Stimulated activated CD8-positive, alpha-beta memory T cell treated with anti-CD3 and anti-CD28 coated beads, Interleukin-12 subunit alpha, Interleukin-12 subunit beta, amount 100 ng/mL, for 24 hours (primary cell): ENCODE data around the gene NKAPL.

Experiments used
- DNase-seq: peaks from one replicate; pipeline ENCODE4 v3.0.0-alpha.2; 2020; ENCODE audit errors: extremely low read depth

NKAPL gene

DNA sequence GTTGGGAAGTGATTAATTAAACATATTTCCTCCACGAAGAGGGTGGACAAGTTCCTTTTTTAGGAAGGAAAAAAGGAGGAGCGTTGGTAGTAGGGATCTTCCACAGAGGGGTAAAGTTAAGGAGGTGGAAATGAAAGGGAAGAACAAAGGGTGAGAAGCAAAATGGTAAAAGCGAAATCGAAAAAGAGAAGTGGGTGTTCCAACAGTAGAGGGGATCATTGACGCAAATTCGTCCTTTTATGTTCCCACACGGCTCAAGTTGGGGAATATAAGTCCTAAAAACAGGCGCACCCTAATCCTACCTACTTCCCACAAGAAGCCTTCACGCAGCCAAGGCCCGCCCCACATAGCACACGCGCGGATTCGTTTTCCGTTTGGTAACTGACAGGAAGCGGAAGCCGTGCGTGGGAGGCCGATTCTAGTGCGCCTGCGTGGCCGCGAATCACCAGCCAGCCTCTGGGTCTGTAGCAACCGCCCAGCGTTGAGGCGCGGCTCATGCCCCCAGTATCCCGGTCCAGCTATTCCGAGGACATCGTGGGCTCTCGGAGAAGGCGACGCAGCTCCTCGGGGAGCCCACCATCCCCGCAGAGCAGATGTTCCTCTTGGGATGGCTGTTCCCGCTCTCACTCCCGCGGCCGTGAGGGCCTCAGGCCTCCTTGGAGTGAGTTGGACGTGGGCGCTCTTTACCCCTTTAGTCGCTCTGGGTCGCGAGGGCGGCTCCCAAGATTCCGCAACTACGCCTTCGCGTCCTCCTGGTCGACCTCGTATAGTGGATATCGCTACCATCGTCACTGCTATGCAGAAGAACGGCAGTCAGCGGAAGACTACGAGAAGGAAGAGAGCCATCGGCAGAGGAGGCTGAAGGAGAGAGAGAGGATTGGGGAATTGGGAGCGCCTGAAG lies at the start of gene NKAPL:
TSS of gene NKAPL (plus strand) at position 421 of the 901 bp plus-strand sequence. CDS start at position 496, 75 bp downstream.
- DNase-seq: no peak

DNA sequence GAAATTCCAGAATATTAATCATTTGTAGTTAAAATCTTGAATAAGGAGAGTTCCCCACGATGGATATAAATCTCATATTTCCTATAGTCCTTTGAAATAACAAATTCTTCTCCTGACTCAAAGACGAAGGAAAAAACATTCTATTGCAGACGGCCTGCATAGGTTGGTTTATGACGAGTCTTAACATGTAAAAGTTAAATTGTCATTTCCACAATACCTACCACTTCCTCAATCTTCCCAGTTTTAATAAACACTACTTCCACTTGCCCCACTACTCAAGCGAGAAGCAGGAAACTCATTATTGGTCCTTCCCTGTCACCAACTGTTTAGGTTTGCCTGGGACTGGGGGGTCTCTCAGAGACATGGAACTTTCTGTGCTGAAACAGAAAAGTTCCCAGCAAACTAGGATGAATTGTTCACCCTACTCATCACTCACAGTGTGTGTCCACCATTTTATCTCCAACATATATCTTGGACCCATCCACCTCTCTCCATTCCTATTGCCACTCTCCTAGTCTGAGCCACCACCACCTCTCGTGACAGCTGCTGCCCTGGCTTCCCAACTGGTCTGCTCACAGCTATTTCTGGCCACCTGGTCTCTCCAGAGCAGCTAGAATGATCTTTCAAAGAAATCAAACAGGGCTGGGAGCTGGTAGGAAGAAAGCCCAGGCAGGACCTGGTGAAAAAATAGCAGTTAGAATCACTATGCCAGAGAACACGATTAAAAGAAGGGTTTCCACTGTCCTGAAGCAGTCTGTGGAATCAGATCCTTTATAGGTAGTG lies 49.2 kb upstream of the NKAPL start:
- no peak for DNase-seq

DNA sequence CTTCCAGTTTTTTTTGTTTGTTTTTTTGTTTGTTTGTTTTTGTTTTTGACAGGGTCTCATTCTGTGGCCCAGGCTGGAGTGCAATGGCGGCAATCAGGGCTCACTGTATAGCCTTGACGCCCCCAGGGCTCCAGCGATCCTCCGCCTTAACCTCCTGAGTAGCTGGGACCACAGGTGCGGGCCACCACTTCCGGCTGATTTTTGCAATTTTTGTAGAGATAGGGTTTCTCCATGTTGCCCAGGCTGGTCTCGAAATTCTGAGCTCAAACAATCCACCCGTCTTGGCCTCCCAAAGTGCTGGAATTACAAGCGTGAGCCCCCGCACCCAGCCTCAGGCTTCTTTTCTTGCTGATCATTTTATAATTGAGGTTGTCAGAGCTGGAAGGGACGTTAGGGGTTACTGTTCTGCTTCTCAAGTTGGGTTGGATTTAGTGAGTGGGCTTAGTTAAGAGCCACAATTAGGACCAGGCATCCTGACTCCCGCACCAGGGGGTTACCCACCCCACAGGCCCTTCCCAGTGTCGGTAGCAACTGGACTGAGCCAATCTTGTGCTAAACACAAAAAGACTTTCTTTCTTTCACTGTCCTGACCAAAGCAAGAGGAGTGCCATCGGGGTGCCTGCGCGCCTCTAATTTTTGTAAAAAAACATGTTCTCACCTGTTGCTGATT lies 47.1 kb upstream of the NKAPL start:
- no peak for DNase-seq

DNA sequence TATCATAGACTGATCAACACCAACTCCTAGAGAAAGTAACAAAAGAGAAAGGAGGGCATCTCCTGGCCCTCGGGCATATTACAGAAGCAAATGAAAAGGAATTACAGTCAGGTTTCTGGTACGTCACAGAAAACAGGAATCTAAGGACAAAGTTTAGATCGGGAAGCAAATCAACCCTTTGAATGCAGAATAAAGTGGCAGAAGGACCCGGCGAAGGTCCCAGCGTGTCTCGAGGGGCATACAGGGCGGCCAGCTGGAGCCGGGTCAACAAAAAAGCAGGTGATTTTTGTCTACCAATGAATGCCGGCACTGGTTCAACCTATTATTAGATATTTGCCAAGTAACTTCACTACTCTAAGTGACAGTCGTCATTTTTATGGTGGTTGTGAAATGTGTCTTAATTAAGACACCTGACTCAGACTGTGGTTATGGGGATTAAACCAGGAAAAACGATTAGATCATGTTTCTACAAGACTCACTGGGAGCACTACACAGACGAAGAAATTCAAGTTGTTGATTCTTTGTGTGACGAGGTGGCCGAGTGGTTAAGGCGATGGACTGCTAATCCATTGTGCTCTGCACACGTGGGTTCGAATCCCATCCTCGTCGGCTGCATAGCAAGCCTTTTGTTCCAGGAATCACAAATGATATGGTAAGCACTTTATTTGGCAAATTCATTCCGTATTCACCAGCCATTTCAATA lies 46.4 kb upstream of the NKAPL start:
- no peak for DNase-seq

DNA sequence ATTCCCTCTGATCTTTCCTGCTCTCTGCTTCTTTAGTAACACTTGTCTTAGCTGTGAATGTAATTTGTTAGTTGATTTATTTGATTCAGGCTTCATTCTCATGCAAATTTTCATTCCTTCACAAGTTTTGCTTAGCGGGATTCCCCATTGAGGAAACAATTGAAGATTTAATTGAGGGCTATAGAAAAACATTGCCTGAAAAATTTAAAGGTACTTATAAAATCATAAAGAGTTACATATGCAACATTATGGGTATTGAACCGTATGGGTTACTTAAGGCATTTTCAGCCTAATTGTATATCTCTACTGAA lies 45.9 kb upstream of the NKAPL start:
- DNase-seq: no peak

DNA sequence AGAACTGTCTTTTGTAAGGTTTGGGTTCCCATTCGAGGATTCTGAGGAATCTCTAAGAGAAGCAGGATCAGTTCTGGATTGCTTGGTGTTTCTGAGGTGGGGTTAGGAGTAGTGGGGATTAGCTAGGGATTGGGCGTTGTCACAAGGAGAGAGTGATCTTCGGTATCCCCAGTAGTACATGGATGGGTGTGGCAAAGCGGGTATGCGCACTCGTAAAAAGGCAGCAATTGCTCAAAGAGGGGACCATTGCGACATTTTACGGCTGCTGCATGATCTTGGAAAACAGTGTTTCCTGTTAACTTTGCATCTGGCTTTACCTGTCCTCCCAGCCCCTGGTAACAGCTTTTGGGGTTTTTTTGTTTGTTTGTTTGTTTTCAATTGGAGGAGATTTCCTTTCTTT lies 43.7 kb upstream of the NKAPL start:
- no peak for DNase-seq

DNA sequence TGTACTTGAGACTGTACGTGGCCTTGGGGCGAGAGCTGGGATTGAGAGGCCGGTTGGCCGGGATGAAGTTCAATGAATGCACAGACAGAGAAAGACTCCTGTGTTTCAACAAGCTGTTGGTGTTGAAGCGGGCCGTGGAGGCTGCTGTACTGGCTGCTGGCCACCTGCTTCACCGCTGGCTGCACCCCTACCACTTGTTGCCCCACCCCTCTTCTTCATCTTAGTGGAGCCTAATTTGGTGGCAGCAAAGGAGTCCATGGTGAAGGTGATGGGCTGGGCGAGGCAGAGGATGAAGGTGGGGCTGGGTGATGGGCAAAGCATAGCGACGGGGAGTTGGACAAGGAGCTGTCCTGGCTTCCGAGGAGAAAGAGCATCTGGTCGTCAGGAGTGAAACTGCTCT lies 41.2 kb upstream of the NKAPL start:
- no peak for DNase-seq

DNA sequence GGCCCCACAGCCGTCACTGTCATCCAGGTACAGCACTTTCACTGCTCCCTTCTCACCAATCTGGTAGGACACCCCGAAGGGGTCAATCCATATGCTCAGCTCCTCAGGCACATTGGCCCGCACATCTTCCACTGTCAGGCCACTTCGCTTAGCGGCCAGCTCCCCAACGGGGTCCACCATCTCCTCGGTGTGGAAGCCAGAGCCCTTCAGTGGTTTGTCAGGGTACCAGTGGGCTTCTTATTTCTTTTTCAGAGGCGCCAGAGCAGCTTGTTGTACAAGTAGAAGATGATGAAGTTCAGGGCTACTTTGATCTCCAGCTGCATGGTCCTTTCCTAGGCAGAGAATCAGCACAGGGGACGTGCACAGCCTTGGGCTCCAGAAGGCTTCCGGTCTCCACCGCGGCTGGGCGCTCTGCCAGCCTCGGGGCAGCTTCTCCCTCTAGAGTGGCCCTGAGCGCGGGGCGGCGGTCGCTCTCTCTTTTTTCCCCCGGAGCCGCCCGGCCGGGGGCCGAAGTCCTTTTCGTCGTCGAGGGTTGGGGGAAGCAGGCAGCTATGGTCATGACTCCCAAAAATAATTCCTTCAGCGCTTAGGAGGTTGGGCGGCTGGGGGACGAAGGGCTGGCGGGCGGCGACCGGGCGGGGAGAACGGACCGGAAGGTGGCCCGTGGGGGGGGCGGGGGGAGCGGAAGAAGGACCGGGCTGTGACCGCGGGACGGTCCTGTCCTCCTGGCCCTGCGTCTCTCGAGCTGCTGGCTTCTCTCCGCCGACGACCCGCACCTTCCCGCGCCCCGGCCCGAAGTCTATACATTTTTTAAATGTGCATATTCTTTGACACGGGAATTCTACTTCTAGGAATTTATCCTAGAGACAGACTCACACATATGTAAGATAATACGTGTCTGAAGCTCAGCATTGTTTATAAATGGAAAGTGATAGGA lies 40.5 kb upstream of the NKAPL start:
- no peak for DNase-seq

DNA sequence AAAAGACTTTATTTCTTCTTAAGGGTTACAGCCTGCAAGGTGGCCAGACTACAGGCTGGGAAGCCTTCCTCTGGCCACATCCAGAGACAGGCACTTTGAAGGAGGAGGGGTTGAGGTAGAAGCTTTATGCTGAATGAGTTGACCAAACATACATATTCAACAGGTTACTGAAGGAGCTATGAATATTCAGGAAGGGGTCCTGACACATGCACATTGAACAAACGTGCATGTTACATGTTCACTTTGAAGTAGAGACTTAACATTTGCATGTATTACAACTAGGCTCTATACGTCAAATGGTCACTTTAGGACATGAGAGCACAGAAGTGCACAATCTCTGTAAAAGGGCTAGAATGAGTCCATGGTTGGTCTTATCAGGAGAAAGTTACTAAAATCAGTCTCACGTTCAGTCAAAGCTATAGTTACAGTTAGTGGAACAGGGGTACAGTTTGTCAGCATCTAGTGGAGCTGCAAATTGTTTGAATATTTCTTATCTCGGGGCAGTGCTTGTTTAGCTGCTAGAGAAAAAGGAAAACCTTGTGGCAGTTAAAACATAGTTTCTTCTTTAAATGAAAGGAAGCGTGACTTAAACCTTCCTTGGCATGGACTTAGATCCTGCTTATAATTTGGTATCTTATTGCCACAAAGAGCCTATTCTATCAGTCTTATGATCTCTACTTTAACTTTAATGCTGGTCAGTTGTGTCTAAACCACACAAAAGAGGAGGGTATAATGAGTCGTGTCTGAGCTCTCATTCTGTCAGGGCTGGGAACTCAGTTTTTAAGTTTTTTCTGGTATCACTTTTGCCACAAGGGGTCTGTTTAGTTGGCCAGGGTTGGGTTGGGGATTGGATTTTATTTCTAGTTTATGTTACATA lies 38.6 kb upstream of the NKAPL start:
- DNase-seq: no peak

DNA sequence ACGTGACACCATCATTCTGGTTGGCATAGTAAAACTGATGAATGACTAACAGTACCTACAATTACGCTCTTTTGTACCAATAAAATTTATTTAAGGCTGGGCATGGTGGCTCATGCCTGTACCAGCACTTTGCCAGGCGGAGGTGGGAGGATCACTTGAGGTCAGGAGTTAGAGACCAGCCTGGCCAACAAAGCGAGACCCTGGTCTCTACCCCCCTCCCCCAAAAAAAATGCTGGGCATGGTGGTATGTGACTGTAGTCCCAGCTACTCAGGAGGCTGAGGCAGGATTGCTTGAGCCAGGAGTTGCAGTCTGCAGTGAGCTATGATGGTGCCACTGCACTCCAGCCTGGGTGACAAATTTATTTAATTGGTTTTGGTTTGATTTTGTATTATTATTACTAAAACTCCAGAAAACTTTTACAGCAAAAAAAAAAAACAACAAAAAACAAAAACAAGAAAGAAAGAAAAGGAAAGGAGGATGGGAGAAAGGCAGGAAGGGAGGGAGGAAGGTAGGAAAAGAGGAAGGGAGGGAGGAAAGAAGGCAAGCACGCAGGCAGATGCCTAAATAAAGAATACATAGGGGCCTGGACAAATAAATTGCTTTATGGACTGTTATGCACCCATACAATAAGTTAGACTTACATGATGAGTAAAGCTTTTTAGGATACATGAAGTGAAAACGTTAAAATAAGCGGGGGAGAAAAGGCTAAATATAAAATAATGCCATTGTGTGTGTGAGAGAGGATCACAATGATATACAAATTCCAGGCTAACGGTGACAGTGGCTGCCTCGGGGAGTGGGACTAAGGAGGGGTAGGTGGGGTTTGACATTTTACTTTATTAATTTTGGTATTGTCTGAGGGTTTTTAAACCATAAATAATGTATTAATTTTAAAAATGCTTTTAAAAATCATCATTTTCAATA lies 34.7 kb upstream of the NKAPL start:
- DNase-seq: no peak

DNA sequence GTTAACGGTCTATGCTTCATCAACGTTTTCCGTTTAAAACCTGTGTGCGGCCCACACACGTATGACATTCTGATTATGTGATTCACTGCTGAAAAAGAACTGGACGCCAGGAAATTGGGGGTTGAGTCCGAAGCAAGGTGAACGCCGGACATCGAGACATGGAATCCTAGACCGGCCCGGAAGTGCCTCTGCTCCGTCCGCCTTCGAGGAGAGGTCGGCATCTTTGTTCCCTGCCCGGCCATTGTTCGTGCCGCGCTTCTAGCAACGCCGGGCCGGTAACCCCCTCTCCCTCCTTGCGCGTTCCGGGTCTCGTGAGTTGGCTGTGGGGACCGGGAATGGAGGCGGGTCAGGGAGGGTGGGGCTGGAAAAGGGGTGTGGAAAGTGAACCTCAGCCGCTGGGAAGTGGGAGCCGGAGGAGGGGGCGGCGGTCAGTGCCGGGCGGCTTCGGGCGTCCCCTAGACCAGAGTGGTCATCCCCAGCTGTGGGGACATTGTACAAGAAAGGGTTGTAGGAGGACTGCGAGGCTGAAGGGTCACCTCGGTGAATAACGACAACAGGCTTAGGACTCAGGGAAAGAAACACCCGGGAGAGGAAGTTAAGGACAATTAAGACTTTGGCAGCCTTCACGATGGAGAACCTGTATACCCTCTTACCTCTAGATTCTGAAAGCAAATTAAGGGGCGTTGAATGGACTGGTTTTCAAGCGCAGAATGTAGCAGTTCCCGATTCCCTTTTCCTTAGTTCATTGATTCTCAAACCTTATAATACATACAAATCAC lies 33.9 kb upstream of the NKAPL start, which contains the start of gene ZSCAN9:
TSS of gene ZSCAN9 (plus strand) at position 220 of the 779 bp plus-strand sequence. CDS start 1,810 bp downstream, outside the sequence.
- no peak for DNase-seq

DNA sequence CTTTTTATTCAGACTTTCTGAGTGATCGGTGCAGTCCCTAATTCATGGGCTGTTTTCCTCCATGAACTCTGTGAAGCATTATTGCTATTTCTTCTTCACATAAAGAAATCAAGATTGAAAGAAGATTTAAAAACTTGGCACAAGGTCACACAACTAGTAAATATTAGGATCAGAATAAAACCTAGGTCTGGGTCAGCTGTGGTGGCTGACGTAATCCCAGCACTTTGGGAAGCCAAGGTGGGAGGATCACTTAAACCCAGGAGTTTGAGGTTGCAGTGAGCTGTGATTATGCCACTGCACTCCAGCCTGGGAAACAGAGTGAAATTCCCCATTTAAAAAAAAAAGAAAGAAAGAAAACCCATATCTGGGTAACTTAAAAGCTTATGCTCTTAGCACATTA lies 32.6 kb upstream of the NKAPL start:
- DNase-seq: no peak

DNA sequence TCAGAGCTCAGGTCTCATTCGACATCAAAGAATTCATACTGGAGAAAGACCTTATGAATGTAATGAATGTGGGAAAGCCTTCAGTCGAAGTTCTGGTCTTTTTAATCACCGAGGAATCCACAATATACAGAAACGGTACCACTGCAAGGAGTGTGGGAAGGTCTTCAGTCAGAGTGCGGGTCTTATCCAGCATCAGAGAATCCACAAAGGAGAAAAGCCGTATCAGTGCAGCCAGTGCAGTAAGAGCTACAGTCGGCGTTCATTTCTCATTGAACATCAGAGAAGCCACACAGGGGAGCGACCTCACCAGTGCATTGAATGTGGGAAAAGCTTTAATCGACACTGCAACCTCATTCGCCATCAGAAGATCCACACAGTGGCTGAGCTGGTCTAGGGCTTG lies 26.3 kb upstream of the NKAPL start:
- DNase-seq: no peak

DNA sequence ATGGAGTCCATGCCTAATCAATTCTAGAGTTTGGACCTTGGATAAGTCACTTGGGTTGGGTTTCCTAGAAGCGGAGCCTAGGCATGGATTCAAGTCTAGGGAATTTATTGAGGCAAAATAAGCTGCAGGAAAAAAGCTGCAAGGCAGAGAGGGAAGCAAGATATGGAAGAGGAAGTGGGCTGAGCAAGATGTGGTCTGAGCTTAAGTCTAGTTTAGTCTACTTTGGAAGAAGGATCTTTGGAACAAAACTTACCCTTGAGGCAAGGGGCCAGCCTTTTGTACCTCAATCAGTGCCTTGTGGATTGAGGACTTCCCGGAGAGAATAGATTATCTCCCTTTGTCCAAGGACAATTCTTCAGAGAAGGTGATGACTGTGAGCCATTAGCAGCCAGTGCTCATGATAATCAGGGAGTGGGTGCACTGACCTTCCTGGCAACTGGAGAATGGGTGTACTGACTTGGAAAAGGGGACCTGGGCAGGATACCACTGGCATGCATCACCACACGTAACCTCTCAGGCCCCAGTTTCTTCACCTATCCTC lies 23.1 kb upstream of the NKAPL start:
- no peak for DNase-seq

DNA sequence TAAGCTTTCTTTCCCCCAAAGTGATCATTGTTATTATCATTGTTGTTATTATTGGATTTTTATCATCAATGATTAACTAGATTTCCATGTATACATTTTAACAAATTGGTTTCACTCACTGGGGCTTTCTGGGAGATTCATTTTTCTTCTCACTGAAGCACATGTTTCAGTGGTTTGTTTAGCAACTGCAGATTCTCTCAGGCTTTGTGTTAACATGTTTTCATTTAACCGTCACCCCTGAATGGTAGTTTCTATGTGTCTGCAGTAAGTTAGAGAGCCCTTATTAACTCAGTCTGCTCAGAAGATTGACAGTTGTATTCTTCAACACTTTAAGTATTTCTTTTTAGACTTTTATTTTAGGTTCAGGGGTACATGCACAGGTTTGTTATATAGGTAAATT lies 19.5 kb upstream of the NKAPL start:
- no peak for DNase-seq

DNA sequence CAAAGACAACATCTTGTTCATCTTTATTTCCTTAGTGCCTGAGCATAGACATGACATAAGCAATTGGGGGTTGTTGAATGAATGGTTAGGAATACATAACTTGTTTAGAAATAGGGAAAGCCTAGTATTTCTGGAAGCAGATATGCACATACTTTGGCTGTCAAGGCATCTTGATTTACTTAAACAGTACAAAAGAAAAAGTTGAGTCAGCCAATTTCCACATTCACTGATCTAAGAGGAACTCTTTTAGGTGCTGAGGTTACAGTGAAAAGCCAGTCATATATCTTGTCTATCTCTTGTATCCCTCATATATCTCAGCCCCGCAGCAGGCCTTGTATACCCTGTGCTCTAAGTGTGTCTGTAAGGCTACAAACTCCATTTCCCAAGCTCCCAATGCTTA lies 18.6 kb upstream of the NKAPL start:
- DNase-seq: no peak

DNA sequence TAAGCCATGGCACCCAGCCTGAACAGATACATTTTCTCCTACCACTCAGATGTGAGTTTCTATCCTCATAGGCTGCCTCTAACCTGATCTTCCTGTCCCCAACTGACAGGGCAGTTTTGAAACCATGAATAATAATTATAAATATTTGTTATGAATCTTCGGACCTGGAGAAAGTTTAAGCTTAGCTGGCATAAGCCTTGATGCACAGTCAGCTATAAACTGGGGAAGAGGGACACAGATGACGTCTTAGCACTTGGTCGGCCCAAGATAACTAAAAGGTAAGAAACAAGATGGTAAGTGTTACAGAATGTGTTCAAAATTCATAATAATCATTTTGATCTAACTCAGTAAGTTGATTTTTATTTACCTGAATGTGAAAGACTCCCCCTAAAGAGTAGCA lies 15.2 kb upstream of the NKAPL start:
- DNase-seq: no peak
